HEK293T (cell line): ENCODE measurements around the gene COX18.

Source experiments
- CTCF ChIA-PET: fragments of 350-600 bp; formaldehyde crosslinking; extraction: SDS; loops from one replicate; lab custom pipeline; 2021; ENCODE audit warnings: antibody characterized with exemption, inconsistent platforms; lab: Yijun Ruan, JAX
- POLR2A ChIA-PET: fragments of 350-600 bp; formaldehyde crosslinking; extraction: SDS; loops from one replicate; lab custom pipeline; 2020; ENCODE audit warnings: antibody characterized with exemption, inconsistent platforms; lab: Yijun Ruan, JAX
- DNase-seq: peaks from one replicate; pipeline ENCODE4 v3.0.0; 2012; ENCODE audit warnings: mixed read lengths; ENCODE audit errors: extremely low spot score
- ARNT ChIP-seq: fragments of 450-650 bp; IDR thresholded peaks from 2 replicates; pipeline ENCODE4 v1.6.1; 2017; ENCODE audit warnings: mild to moderate bottlenecking
- BHLHE40 ChIP-seq: fragments of 450-650 bp; IDR thresholded peaks from 2 replicates; pipeline ENCODE4 v1.6.1; 2016; ENCODE audit warnings: mild to moderate bottlenecking, moderate library complexity, borderline replicate concordance
- CTBP1 ChIP-seq: fragments of 450-650 bp; IDR thresholded peaks from 2 replicates; pipeline ENCODE4 v1.6.1; 2016; ENCODE audit warnings: borderline replicate concordance
- ELF4 ChIP-seq: fragments of 450-650 bp; IDR thresholded peaks from 2 replicates; pipeline ENCODE4 v1.6.1; 2017; ENCODE audit warnings: antibody characterized with exemption
- FOXA1 ChIP-seq: fragments of 450-650 bp; IDR thresholded peaks from 2 replicates; pipeline ENCODE4 v1.6.1; 2016; ENCODE audit warnings: mild to moderate bottlenecking
- FOXK2 ChIP-seq: fragments of 450-650 bp; IDR thresholded peaks from 2 replicates; pipeline ENCODE4 v1.6.1; 2016; ENCODE audit warnings: mild to moderate bottlenecking
- FOXM1 ChIP-seq: fragments of 450-650 bp; IDR thresholded peaks from 2 replicates; pipeline ENCODE4 v1.6.1; 2017; ENCODE audit warnings: mild to moderate bottlenecking, borderline replicate concordance
- HDGF ChIP-seq: fragments of 450-650 bp; IDR thresholded peaks from 2 replicates; pipeline ENCODE4 v1.6.1; 2017; ENCODE audit warnings: antibody characterized with exemption, borderline replicate concordance
- L3MBTL2 ChIP-seq: fragments of 450-650 bp; conservative IDR thresholded peaks from 2 replicates; pipeline ENCODE4 v1.6.1; 2016; ENCODE audit warnings: mild to moderate bottlenecking
- LEF1 ChIP-seq: fragments of 450-650 bp; IDR thresholded peaks from 2 replicates; pipeline ENCODE4 v1.6.1; 2017; ENCODE audit warnings: mild to moderate bottlenecking, borderline replicate concordance
- NFRKB ChIP-seq: fragments of 450-650 bp; IDR thresholded peaks from 2 replicates; pipeline ENCODE4 v1.6.1; 2016; ENCODE audit warnings: mild to moderate bottlenecking, moderate library complexity
- PKNOX1 ChIP-seq: fragments of 450-650 bp; IDR thresholded peaks from 2 replicates; pipeline ENCODE4 v1.6.1; 2016
- SP1 ChIP-seq: fragments of 450-650 bp; IDR thresholded peaks from 2 replicates; pipeline ENCODE4 v1.6.1; 2017
- SUZ12 ChIP-seq: fragments of 450-650 bp; IDR thresholded peaks from 2 replicates; pipeline ENCODE4 v1.6.1; 2016; ENCODE audit warnings: mild to moderate bottlenecking
- TARDBP ChIP-seq: fragments of 450-650 bp; IDR thresholded peaks from 2 replicates; pipeline ENCODE4 v1.6.1; 2016
- ZNF384 ChIP-seq: fragments of 450-650 bp; IDR thresholded peaks from 2 replicates; pipeline ENCODE4 v1.6.1; 2016

COX18 gene

GRCh38 chr4:73098016-73098415 lies 28.5 kb upstream of the COX18 start:
- DNase-seq: no peak
- ChIA-PET POLR2A (no interaction called here), CTCF (no interaction called here)
- TF ChIP-seq HDGF (no peak), BHLHE40 (no peak), FOXM1 (no peak), SUZ12 (no peak), FOXK2 (no peak), TARDBP (no peak), ZNF384 (no peak), PKNOX1 (no peak), LEF1 (no peak)

GRCh38 chr4:73092868-73093267 lies 23.4 kb upstream of the COX18 start:
- ChIA-PET CTCF (no interaction called here), POLR2A (no interaction called here)
- no peak for DNase-seq
- TF ChIP-seq CTBP1: no peak
- TF ChIP-seq HDGF: no peak
- TF ChIP-seq ZNF384: no peak
- no peak for TF ChIP-seq PKNOX1
- no peak for TF ChIP-seq ELF4
- TF ChIP-seq NFRKB: no peak
- TF ChIP-seq ARNT: no peak
- no peak for TF ChIP-seq FOXA1
- TF ChIP-seq SUZ12: no peak
- TF ChIP-seq FOXM1: no peak
- TF ChIP-seq FOXK2: no peak

- TF ChIP-seq L3MBTL2: no peak
- no peak for TF ChIP-seq SUZ12
- no peak for TF ChIP-seq HDGF
- no peak for TF ChIP-seq ELF4
- no peak for TF ChIP-seq FOXA1
- no peak for TF ChIP-seq CTBP1
- no peak for TF ChIP-seq SP1
- TF ChIP-seq PKNOX1: no peak
- no peak for TF ChIP-seq ARNT
- TF ChIP-seq FOXK2: no peak
- no peak for TF ChIP-seq LEF1
- TF ChIP-seq TARDBP: no peak
- TF ChIP-seq ZNF384: no peak
- TF ChIP-seq BHLHE40: no peak
- no peak for TF ChIP-seq NFRKB
- no peak for TF ChIP-seq FOXM1
- CTCF ChIA-PET: no interaction called here
- POLR2A ChIA-PET: no interaction called here
- no peak for DNase-seq
Observed at GRCh38 chr4:73090738-73091137, 21.2 kb upstream of the COX18 start.

- TF ChIP-seq PKNOX1: no peak
Observed at GRCh38 chr4:73087871-73088270, 18.4 kb upstream of the COX18 start.

GRCh38 chr4:73086095-73086868 lies 16.8 kb upstream of the COX18 start:
- CTCF ChIA-PET: no interaction called here
- no peak for DNase-seq
- TF ChIP-seq NFRKB: no peak
- no peak for TF ChIP-seq TARDBP
- no peak for TF ChIP-seq L3MBTL2
- TF ChIP-seq HDGF: no peak
- TF ChIP-seq FOXM1: no peak
- TF ChIP-seq FOXK2: no peak
- no peak for TF ChIP-seq ARNT
- TF ChIP-seq CTBP1: no peak
- TF ChIP-seq ELF4: no peak
- TF ChIP-seq PKNOX1: no peak
- POLR2A ChIA-PET: no interaction called here

More at GRCh38 chr4:73087871-73088270, 18.4 kb upstream of the COX18 start:
- ChIA-PET CTCF (no interaction called here), POLR2A (no interaction called here)
- DNase-seq: no peak

GRCh38 chr4:73080789-73081188 lies 11.3 kb upstream of the COX18 start:
- POLR2A ChIA-PET: no interaction called here
- DNase-seq: no peak
- CTCF ChIA-PET: no interaction called here
- TF ChIP-seq FOXM1 (no peak), LEF1 (no peak), TARDBP (no peak), FOXK2 (no peak), PKNOX1 (no peak), NFRKB (no peak), BHLHE40 (no peak), HDGF (no peak), ARNT (no peak), FOXA1 (no peak), CTBP1 (no peak), SUZ12 (no peak), ELF4 (no peak)
